Common myeloid progenitor, CD34-positive (primary cell): ENCODE results near the gene RPP21.

Source experiments
- CTCF ChIA-PET: fragments of 350-600 bp; sonication (Branson Sonifier 250); formaldehyde crosslinking; loops from one replicate; lab custom pipeline; 2021; ENCODE audit warnings: antibody characterized with exemption; lab: Charles Lee
- POLR2A ChIA-PET: fragments of 350-600 bp; sonication (Branson Sonifier 250); formaldehyde crosslinking; loops from one replicate; lab custom pipeline; 2021; ENCODE audit warnings: antibody characterized with exemption; lab: Charles Lee
- DNase-seq, 3 donors: peaks; one replicate each; pipeline versions ENCODE4 v3.0.0 to v3.0.0-alpha.2; 2013
- H3K27ac ChIP-seq, 2 experiments: 1 replicate in 1 of 2; 2 replicates in 1 of 2; pipeline ENCODE4 v1.7.0; 2013; ENCODE audit warnings: inconsistent platforms in 2 of 2, low read length in 2 of 2, mild to moderate bottlenecking in 2 of 2, low read depth in 1 of 2, moderate library complexity in 1 of 2; ENCODE audit not compliant: severe bottlenecking in 2 of 2, insufficient read depth in 1 of 2, poor library complexity in 1 of 2
- H3K27me3 ChIP-seq, 5 experiments: replicated peaks in 2 of 5; 1 replicate in 3 of 5; 2 replicates in 2 of 5; pipeline versions ENCODE4 v1.6.1 to v1.7.0; 2013; ENCODE audit warnings: low read length in 4 of 5, mild to moderate bottlenecking in 2 of 5, moderate library complexity in 2 of 5, inconsistent platforms in 1 of 5; ENCODE audit not compliant: insufficient read depth in 5 of 5, control insufficient read depth in 4 of 5
- H3K36me3 ChIP-seq, 4 experiments: 1 replicate in 2 of 4; 2 replicates in 2 of 4; pipeline versions ENCODE4 v1.6.1 to v1.7.0; 2013; ENCODE audit warnings: low read length in 3 of 4, control low read depth in 1 of 4, mild to moderate bottlenecking in 1 of 4; ENCODE audit not compliant: control insufficient read depth in 4 of 4, insufficient read depth in 4 of 4
- H3K4me1 ChIP-seq, 4 experiments: 1 replicate in 3 of 4; 2 replicates in 1 of 4; pipeline versions ENCODE4 v1.6.1 to v1.7.1; 2013; ENCODE audit warnings: low read length in 3 of 4, mild to moderate bottlenecking in 3 of 4, control low read depth in 1 of 4, inconsistent platforms in 1 of 4, moderate library complexity in 1 of 4; ENCODE audit not compliant: control insufficient read depth in 4 of 4, insufficient read depth in 4 of 4; ENCODE audit errors: control extremely low read depth in 1 of 4
- H3K4me3 ChIP-seq, 7 experiments: 1 replicate in 4 of 7; 2 replicates in 3 of 7; pipeline versions ENCODE4 v1.5.1 to v1.7.0; 2013; ENCODE audit warnings: mild to moderate bottlenecking in 7 of 7, low read length in 6 of 7, moderate library complexity in 6 of 7, inconsistent platforms in 2 of 7, low read depth in 2 of 7, control low read depth in 1 of 7; ENCODE audit not compliant: insufficient read depth in 4 of 7, control insufficient read depth in 1 of 7; ENCODE audit errors: extremely low read depth in 1 of 7
- H3K9me3 ChIP-seq, 5 experiments: 1 replicate in 4 of 5; 2 replicates in 1 of 5; pipeline versions ENCODE4 v1.6.1 to v1.7.1; 2013; ENCODE audit warnings: low read length in 4 of 5, mild to moderate bottlenecking in 2 of 5, inconsistent platforms in 1 of 5, low read depth in 1 of 5, moderate library complexity in 1 of 5; ENCODE audit not compliant: control insufficient read depth in 4 of 5, insufficient read depth in 2 of 5; ENCODE audit errors: control extremely low read depth in 1 of 5
- WGBS: methylation state at CpG from one replicate; pipeline ENCODE4 v1.1.5; 2013; ENCODE audit not compliant: insufficient coverage; 5-methylcytosine and 5-hydroxymethylcytosine counted together

The RPP21 gene

GRCh38 chr6:30329331-30329730 is 15.6 kb upstream of the RPP21 start:
- DNase-seq, result peak in 2 of 3 donors; percentile 14 to 22
- Histone ChIP-seq H3K4me1 (peaks cover 12 to 28% (median 25%) of the 10 kb centered on the region in 4 experiments), H3K4me3 (no peak overlapping the region), H3K27ac (no peak overlapping the region), H3K9me3 (no peaks in the 10 kb centered on the region), H3K27me3 (no peaks in the 10 kb centered on the region), H3K36me3 (peaks cover 11 to 35% (median 30%) of the 10 kb centered on the region in 4 experiments)
- POLR2A ChIA-PET, result no interaction called here
- 94% methylated on average over 12 of the region's 12 CpGs for WGBS
- CTCF ChIA-PET, result interaction anchor here (1.8 kb wide), 1 partner anchor 10 kb away, joined by 8 read pairs; no protein-coding TSS in a partner anchor

GRCh38 chr6:30331981-30332380 is 13.0 kb upstream of the RPP21 start:
- H3K27ac ChIP-seq, result no peak overlapping the region
- H3K9me3 ChIP-seq, result no peaks in the 10 kb centered on the region
- POLR2A ChIA-PET, result no interaction called here
- DNase-seq, result no peak
- WGBS, result 93% methylated on average over 2 of the region's 3 CpGs
- CTCF ChIA-PET, result interaction anchor here (0.7 to 2.1 kb wide), 3 partner anchors 15 to 28 kb away, joined by 3 to 4 read pairs (median 3); no protein-coding TSS in a partner anchor
- no peak overlapping the region for H3K4me3 ChIP-seq
- peaks cover 23 to 54% (median 39%) of the 10 kb centered on the region in 4 experiments for H3K36me3 ChIP-seq
- peaks cover 3 to 8% (median 8%) of the 10 kb centered on the region in 4 experiments for H3K4me1 ChIP-seq
- H3K27me3 ChIP-seq, result no peaks in the 10 kb centered on the region

GRCh38 chr6:30334075-30334783 is 10.7 kb upstream of the RPP21 start:
- H3K4me3 ChIP-seq, result no peak overlapping the region
- H3K27ac ChIP-seq, result no peak overlapping the region
- H3K4me1 ChIP-seq, result peaks cover 0 to 3% (median 0%) of the 10 kb centered on the region in 4 experiments
- POLR2A ChIA-PET, result no interaction called here
- CTCF ChIA-PET, result interaction anchor here (0.6 kb wide), 1 partner anchor 312 kb away, joined by 3 read pairs; no protein-coding TSS in a partner anchor
- 89% methylated on average over 1 of the region's 2 CpGs for WGBS
- H3K36me3 ChIP-seq, result peaks cover 28 to 64% (median 39%) of the 10 kb centered on the region in 4 experiments
- no peaks in the 10 kb centered on the region for H3K27me3 ChIP-seq
- DNase-seq, result no peak
- H3K9me3 ChIP-seq, result no peaks in the 10 kb centered on the region

GRCh38 chr6:30340589-30341054 is 4.3 kb upstream of the RPP21 start:
- peak overlapping the region in 1 of 2 experiments; percentile 44 for H3K27ac ChIP-seq
- 100% methylated on average over 3 of the region's 6 CpGs for WGBS
- no peak overlapping the region for H3K4me3 ChIP-seq
- POLR2A ChIA-PET, result no interaction called here
- no peaks in the 10 kb centered on the region for H3K27me3 ChIP-seq
- peaks cover 5 to 55% (median 26%) of the 10 kb centered on the region in 4 experiments for H3K36me3 ChIP-seq
- CTCF ChIA-PET, result interaction anchor here (1.3 to 1.9 kb wide), 3 partner anchors 11 to 127 kb away, joined by 3 to 8 read pairs (median 4); partner anchors contain the start of gene TRIM26
- no peaks in the 10 kb centered on the region for H3K9me3 ChIP-seq
- no peak for DNase-seq
- peaks cover 0 to 1% (median under 1%) of the 10 kb centered on the region in 4 experiments for H3K4me1 ChIP-seq

- POLR2A ChIA-PET, result no interaction called here
- CTCF ChIA-PET, result no interaction called here
- H3K27me3 ChIP-seq, result no peaks in the 10 kb centered on the region
- no peak overlapping the region for H3K4me3 ChIP-seq
- WGBS, result no CpG with 5 or more reads among the region's 3 CpGs
- H3K27ac ChIP-seq, result no peak overlapping the region
- peaks cover 3 to 49% (median 22%) of the 10 kb centered on the region in 4 experiments for H3K36me3 ChIP-seq
- H3K9me3 ChIP-seq, result no peaks in the 10 kb centered on the region
- peaks cover 3 to 4% (median 4%) of the 10 kb centered on the region in 4 experiments for H3K4me1 ChIP-seq
- DNase-seq, result no peak
Observed at GRCh38 chr6:30341218-30341617, 3.7 kb upstream of the RPP21 start.

GRCh38 chr6:30341728-30342127 is 3.2 kb upstream of the RPP21 start:
- Histone ChIP-seq H3K4me3 (no peak overlapping the region), H3K27ac (no peak overlapping the region), H3K4me1 (peaks cover 3 to 4% (median 4%) of the 10 kb centered on the region in 4 experiments), H3K36me3 (peaks cover 5 to 47% (median 23%) of the 10 kb centered on the region in 4 experiments), H3K9me3 (no peaks in the 10 kb centered on the region), H3K27me3 (no peaks in the 10 kb centered on the region)
- 97% methylated on average over 15 of the region's 16 CpGs for WGBS
- CTCF ChIA-PET, result no interaction called here
- POLR2A ChIA-PET, result interaction anchor here (0.6 kb wide), 1 partner anchor 10 kb away, joined by 4 read pairs; no protein-coding TSS in a partner anchor
- no peak for DNase-seq
